Measurements from ENCODE around the gene ERBB4. TPM values are rescaled to one million over a fixed set of nuclear protein-coding genes. Genes with fewer than 3 reads are reported as not detected.

The ERBB4 gene
- total and polyA plus RNA-seq, 2 of the 8 experiments (the other 6 are each of a cell fraction or from before 2014, with no cell fraction given) = 0.34 to 1.3 TPM

DNA sequence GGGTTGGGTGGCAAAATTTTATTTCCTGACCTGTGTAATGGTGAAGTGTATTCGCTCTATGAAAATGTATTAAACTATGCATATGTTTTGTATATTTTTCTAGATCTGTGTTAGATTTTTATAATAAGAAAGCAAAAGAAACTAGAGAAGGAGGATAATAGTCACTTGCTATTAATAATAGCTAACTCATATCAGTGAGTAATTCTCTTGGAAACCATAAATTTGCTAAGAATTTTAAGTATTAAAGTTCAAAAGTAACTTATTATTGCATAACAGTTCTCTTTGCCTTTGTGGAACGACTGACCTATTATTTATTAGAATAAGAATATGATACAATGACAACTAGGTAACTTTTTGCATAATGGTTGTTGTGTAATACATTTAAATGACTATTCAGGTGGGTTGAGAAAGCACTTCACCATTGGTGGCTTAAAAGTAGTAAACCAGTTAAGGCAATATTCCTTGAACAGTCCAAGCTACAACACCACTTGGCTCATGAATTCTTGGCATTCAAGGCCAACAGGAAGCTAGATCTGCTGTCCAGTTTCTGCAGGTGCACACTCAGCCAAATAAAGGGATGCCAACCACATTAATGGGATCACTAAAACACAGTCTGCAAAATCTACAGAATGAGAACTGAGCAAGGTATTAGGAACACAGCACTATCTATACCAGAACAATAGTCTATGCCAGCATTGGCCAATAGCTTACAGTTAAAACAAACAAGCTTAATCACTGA, 1060.9 kb downstream of the ERBB4 start:
- no peak overlapping the region for H3K18ac ChIP-seq (ENCODE audit: extremely low read depth, low read length)
- no peak overlapping the region for H3K27ac ChIP-seq (ENCODE audit: low read depth, low read length)
- no peaks in the 10 kb centered on the region for H3K36me3 ChIP-seq (ENCODE audit: control insufficient read depth in 2 of 4, insufficient read depth in 4 of 4, low read length in 3 of 4)
- ChIA-PET POLR2A (ENCODE audit: partially characterized antibody) (no interaction called here), CTCF (ENCODE audit: partially characterized antibody) (interaction anchor here (0.8 kb wide), 1 partner anchor 24 kb away, joined by 3 read pairs; no protein-coding TSS in a partner anchor)
- H3K79me1 ChIP-seq (ENCODE audit: low read depth, low read length) = no peaks in the 10 kb centered on the region
- H3K14ac ChIP-seq (ENCODE audit: insufficient read length) = no peak overlapping the region
- no peak overlapping the region for H2BK5ac ChIP-seq (ENCODE audit: low read depth, low read length)
- H3K56ac ChIP-seq (replicated peaks; ENCODE audit: insufficient read length, low read depth, low read length) = no peak overlapping the region
- no peaks in the 10 kb centered on the region for H3K27me3 ChIP-seq (replicated peaks in 1 of 4; ENCODE audit: control insufficient read depth in 3 of 4, extremely low read depth in 1 of 4, insufficient read depth in 3 of 4, low read length in 3 of 4)
- H3K79me2 ChIP-seq (ENCODE audit: control insufficient read depth in 1 of 2, insufficient read depth in 2 of 2, low read length in 2 of 2) = no peaks in the 10 kb centered on the region
- H3K23ac ChIP-seq (ENCODE audit: insufficient read length) = no peak overlapping the region
- DNase-seq (ENCODE audit: low read depth in 1 of 2, low spot score in 2 of 2) = no peak
- no peak overlapping the region for H2BK20ac ChIP-seq (ENCODE audit: low read length)
- H3K4ac ChIP-seq (replicated peaks; ENCODE audit: insufficient read length, low read depth, low read length) = no peak overlapping the region
- no peak for FAIRE-seq
- no peaks in the 10 kb centered on the region for H3K9me3 ChIP-seq (ENCODE audit: insufficient read depth in 2 of 2, low read depth in 1 of 2, low read length in 1 of 2)
- H2BK12ac ChIP-seq (ENCODE audit: low read depth, low read length) = no peak overlapping the region
- no peak overlapping the region for H2BK120ac ChIP-seq (replicated peaks; ENCODE audit: low read depth, low read length)
- 87% methylated on average over 2 of the region's 2 CpGs; no CpG with 5 or more reads in 1 of the 2 experiments for WGBS, 2 experiments (ENCODE audit: extremely low coverage in 1 of 2, insufficient coverage in 1 of 2, insufficient read length in 1 of 2, insufficient replicate concordance in 2 of 2, low coverage in 1 of 2, low lambda C conversion rate in 2 of 2, missing lambda C conversion rate in 1 of 2)
- no peak overlapping the region for H4K8ac ChIP-seq (ENCODE audit: extremely low read depth, insufficient read depth, low read length)
- H3K23me2 ChIP-seq (ENCODE audit: low read depth, low read length) = no peaks in the 10 kb centered on the region; the same call in 1 of the 2 replicates
- H4K20me1 ChIP-seq (replicated peaks in 1 of 2; ENCODE audit: control insufficient read depth in 1 of 2, insufficient read depth in 2 of 2, low read length in 2 of 2) = no peaks in the 10 kb centered on the region
- H3K4me2 ChIP-seq (ENCODE audit: insufficient read depth in 1 of 2, low read depth in 2 of 2, low read length in 2 of 2) = no peak overlapping the region
- H2AK5ac ChIP-seq (ENCODE audit: low read depth, low read length) = no peak overlapping the region
- no peak overlapping the region for H2AFZ ChIP-seq (ENCODE audit: low read length)
- H3K4me3 ChIP-seq (ENCODE audit: extremely low read depth in 1 of 4, insufficient read depth in 2 of 4, low read depth in 3 of 4, low read length in 4 of 4) = no peak overlapping the region
- H4K91ac ChIP-seq (replicated peaks; ENCODE audit: insufficient read length, low read length) = no peak overlapping the region
- H3K9ac ChIP-seq (replicated peaks in 1 of 4; ENCODE audit: extremely low read depth in 1 of 4, low read depth in 3 of 4, low read length in 3 of 4) = no peak overlapping the region
- peaks cover 0 to 3% (median 0%) of the 10 kb centered on the region in 4 experiments; a peak in 1 of 7 replicates for H3K4me1 ChIP-seq (replicated peaks in 1 of 4; ENCODE audit: control insufficient read depth in 3 of 4, insufficient read depth in 4 of 4, low read length in 3 of 4)
- H2BK15ac ChIP-seq (ENCODE audit: low read length) = no peak overlapping the region
- H4K5ac ChIP-seq (ENCODE audit: insufficient read length, low read depth, low read length) = no peak overlapping the region
- no peak for TF ChIP-seq RBBP5 (IDR thresholded peaks at IDR 0.05; ENCODE audit: borderline replicate concordance, low read depth, low read length)
- no peak for TF ChIP-seq RFX5 (IDR thresholded peaks at IDR 0.05; ENCODE audit: borderline replicate concordance, low read depth, low read length)
- TF ChIP-seq SIN3A (conservative IDR thresholded peaks at IDR 0.05 in 1 of 2, IDR thresholded peaks at IDR 0.05 in 1 of 2; ENCODE audit: low read depth in 1 of 2, low read length in 2 of 2) = no peak
